NOMO-1 treated with DMSO at 0.1 percent for 48 hours (cell line): ENCODE data around the gene GPR107.

Source experiments
- DNase-seq: peaks from one replicate; lab custom pipeline; 2025; ENCODE audit not compliant: unreplicated experiment; lab: John Stamatoyannopoulos, UW

The GPR107 gene

GRCh38 chr9:130053109-130053503 is 600 bp upstream of the GPR107 start:
- no peak for DNase-seq

DNA sequence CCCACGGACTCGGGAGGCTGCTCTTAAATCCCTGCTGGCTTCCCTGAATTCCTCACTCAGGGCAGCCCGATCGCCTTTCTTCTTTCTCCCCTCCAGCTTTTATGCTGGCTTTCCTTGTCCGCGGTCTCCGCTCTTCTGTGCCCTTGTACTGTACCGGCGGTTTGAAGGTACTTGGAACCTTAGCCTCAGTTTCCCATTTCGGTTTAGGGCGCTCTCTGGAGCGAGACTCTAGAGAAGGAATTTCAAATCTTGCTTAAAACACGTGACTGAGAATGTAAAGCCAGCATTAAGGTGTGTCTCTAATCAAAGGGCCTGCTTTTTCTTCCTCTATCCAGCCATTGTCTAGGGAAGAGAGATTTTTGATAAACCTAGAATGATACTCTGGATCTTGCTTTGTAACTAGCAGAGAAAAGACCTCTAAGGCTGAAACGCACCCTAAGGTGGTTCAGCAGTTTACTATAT is 650 bp downstream of the GPR107 start:
- DNase-seq: no peak

DNA sequence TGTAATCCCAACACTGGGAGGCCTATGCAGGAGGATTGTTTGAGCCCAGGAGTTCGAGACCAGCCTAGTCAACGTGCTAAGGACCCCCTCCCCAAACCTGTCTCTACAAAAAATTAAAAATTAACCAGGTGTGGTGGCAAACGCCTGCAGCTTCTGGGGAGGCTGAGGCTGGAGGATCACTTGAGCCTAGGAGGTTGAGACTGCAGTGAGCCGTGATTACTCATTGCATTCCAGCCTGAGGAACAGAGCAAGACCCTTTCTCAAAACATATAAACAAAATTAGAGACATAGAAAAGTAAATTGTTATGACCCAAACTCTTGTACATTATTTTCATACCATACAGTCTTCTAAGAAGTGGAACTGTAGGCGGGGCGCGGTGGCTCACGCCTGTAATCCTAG is 1.1 kb downstream of the GPR107 start:
- DNase-seq: no peak

GRCh38 chr9:130058154-130058553 is 4.4 kb downstream of the GPR107 start:
- no peak for DNase-seq

DNA sequence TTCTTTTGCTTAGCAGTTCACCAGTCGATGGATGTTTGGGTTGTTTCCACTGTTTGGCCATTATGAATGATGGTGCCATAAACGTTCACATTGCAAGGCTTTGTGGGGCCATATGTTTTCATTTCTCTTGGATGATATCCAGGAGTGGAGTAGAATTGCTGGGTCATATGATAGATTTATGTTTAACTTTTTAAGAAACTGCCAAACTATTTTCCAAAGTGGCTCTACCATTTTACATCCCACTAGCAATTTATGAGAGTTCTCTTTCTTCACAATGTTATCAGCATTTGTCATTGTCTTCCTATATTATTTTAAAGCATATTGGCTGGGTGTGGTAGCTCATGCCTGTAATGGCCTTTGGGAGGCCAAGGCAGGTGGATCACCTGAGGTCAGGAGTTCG is 5.2 kb downstream of the GPR107 start:
- no peak for DNase-seq

- DNase-seq: no peak
These were observed 6.6 kb downstream of the GPR107 start for GRCh38 chr9:130060296-130060695.

- no peak for DNase-seq
These were observed 9.0 kb downstream of the GPR107 start for GRCh38 chr9:130062750-130063149.

DNA sequence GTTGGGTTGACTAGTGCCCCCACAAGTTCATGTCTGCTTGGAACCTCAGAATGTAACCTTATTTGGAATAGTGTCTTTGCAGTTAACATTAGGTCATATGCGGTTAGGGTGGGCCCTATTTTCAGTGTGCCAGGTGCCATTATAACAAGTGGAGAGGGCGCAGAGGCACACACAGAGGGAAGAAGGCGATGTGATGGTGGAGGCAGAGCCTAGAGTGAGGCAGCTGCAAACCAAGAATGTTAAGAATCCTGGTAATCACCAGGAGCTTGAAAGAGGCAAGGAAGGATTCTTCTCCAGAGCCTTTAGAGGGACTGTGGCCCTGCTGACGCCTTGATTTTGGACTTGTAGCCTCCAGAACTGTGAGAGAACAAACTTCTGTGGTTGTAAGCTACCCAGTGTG is 10.9 kb downstream of the GPR107 start:
- no peak for DNase-seq

DNA sequence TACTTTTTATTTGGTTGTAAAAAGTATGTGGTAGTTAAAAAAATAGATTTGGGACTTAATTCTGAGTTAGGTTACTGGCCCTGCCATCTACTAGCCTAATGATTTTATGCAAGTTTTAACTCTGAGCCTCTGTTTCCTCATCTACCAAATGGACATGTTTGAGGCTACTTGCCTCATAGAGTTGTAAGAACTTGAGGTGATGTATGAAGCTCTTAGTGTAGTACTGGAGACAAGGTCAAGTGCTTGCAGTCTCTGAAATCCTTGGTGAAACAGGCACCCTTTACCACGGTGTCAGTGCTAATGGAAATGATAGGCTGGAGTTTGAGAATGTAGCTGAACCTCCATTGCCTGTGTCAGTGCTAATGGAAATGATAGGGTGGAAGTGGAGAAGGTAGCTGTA is 15.3 kb downstream of the GPR107 start:
- no peak for DNase-seq

DNA sequence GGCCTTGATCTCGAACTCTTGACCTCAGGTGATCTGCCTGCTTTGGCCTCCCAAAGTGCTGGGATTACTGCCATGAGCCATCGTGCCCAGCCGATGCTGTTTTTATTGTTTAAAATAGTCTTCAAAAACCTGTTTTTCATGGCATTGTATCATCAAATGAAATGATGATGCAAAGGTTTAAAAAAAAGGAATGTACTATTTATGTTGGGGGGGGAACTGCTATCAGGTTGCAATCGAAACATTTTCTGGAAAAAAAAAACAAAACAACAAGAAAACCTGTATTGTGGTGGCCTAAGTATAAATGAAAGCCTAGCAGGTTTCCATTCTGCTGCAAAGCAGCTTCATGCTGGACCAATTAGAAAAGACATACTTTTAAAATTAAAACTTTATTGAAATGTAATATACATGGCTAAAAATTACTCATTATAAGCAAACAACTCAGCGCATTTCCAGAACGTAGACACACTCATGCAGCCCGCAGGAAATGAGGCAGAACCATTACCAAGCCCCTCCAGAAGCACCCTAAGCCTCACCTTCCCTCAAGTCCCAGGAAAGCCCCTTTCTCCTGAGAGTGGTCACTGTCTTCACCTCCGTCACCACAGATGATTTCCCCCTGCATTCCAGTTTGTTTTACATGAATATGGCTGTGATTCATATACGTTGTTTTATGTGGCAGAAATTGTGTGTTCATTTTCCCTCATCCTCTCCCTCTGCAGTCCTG is 19.0 kb downstream of the GPR107 start:
- no peak for DNase-seq

DNA sequence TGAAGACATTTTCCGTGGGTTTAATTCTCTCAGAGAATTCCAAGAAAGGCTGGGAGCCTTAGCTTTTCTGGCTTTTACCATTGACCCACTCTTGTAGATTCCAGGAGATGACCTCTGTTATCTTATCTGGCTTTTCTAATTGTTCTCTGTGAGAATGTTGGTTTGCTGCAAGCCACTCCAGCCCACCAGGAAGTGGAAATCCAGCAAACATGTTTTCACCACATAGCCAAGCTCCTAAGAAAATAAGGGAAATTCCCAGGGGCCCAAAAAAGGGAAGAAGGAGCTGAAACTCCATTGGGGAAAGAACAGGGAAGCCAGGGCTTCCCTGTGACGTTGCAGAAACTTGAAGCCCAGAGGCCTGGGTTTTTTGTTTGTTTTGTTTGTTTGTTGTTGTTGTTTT is 19.7 kb downstream of the GPR107 start:
- DNase-seq: no peak

- DNase-seq: no peak
These were observed 24.8 kb downstream of the GPR107 start for GRCh38 chr9:130078547-130078946.

DNA sequence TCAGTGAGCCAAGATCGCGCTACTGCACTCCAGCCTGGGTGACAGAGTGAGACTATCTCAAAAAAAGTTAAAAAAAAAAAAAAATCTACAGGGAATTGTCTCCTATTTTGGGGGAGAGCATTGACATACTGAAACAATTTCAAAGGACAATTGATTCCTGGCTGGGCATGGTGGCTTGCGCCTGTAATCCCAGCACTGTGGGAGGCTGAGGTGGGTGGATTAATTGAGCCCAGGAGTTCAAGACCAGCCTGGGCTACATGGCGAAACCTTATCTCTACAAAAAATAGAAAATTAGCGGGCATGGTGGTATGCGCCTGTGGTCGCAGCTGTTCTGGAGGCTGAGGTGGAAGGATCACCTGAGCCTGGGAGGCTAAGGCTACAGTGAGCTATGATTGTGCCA is 30.6 kb downstream of the GPR107 start:
- no peak for DNase-seq

GRCh38 chr9:130088051-130088450 is 34.3 kb downstream of the GPR107 start:
- DNase-seq: no peak

- DNase-seq: no peak
These were observed 35.4 kb downstream of the GPR107 start for GRCh38 chr9:130089141-130089540.

- no peak for DNase-seq
These were observed 37.2 kb downstream of the GPR107 start for GRCh38 chr9:130090915-130091314.

GRCh38 chr9:130092910-130093309 is 39.2 kb downstream of the GPR107 start:
- no peak for DNase-seq

GRCh38 chr9:130095872-130096271 is 42.2 kb downstream of the GPR107 start:
- no peak for DNase-seq

DNA sequence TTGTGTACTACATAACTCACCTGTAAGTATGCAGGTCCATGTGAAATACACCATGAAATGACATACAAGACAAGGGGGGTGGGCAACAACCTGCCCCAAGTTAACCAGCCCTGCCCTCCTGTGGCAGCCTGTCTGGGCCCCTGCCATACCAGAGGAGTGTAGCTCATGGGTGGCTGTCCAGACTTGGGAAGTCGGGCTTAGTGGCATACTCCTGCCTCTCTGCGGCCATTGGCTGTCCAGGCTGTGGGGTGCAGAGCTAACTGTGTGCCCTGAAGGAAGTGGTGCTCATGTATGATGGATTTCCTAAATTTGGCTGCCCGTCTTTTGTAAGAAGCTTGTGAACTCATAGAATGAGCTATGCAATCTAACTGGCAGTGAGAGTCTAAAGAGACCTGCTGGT is 47.0 kb downstream of the GPR107 start:
- DNase-seq: no peak

- no peak for DNase-seq
These were observed 48.2 kb downstream of the GPR107 start for GRCh38 chr9:130101915-130102314.

GRCh38 chr9:130104491-130105193 is 50.9 kb downstream of the GPR107 start:
- peak; percentile 45 for DNase-seq

- DNase-seq: no peak
These were observed 53.1 kb downstream of the GPR107 start for GRCh38 chr9:130106860-130107233.
